Effector CD4-positive, alpha-beta T cell (primary cell): Measurements from ENCODE around the gene TLR7.

Source experiments
- DNase-seq: peaks from one replicate; pipeline ENCODE4 v3.0.0-alpha.2; 2020

The TLR7 gene

DNA sequence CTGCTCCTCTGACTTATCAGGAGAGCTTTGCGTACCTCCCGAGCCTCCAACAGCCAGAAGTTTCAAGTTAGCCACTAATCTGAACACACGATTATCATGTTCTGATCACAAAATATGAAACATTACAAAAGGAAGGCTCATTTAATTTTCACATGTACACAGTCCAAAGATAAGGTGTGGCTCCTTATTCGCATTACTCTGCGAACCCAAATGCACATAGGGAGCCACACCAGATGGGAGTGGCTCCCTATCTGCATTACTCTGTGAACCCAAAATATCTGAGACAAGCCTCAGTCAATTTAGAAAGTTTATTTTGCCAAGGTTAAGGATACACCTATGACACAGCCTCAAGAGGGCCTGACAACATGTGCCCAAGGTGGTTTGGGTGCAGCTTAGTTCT lies 68.0 kb downstream of the TLR7 start:
- no peak for DNase-seq

- DNase-seq: no peak
Measured at GRCh38 chrX:12936947-12937346, 70.1 kb downstream of the TLR7 start.
